GM12892 (cell line): ENCODE measurements around the gene SMPD3.

Experiments used
- POLR2AphosphoS5 ChIP-seq: IDR thresholded peaks from 2 replicates; pipeline ENCODE4 v1.6.1; 2011; ENCODE audit warnings: low read depth, low read length, control low read depth
- TAF1 ChIP-seq: IDR thresholded peaks from 2 replicates; pipeline ENCODE4 v1.6.1; 2011; ENCODE audit warnings: low read depth, mild to moderate bottlenecking, control low read depth, low read length, borderline replicate concordance

- TF ChIP-seq TAF1 = no peak
- TF ChIP-seq POLR2AphosphoS5 = no peak
Observed at GRCh38 chr16:68387301-68387700, 61.0 kb downstream of the SMPD3 start.
